Neural progenitor cell (in vitro differentiated cells): ENCODE measurements around the gene ATF6B.

Experiments used
- CTCF ChIP-seq: fragments of 200-600 bp; sonication (generic); IDR thresholded peaks from 2 replicates; pipeline ENCODE4 v1.5.1; 2017; ENCODE audit warnings: antibody characterized with exemption, mild to moderate bottlenecking
- EZH2 ChIP-seq: fragments of 200-600 bp; sonication (generic); IDR thresholded peaks from 2 replicates; pipeline ENCODE4 v1.6.1; 2017; ENCODE audit warnings: antibody characterized with exemption, mild to moderate bottlenecking, moderate library complexity

GRCh38 chr6:32082478-32082877 lies 45.6 kb downstream of the ATF6B start:
- TF ChIP-seq CTCF: no peak
- no peak for TF ChIP-seq EZH2
